ENCODE results near the gene TOR1AIP1. TPM values are rescaled to one million over a fixed set of nuclear protein-coding genes. Genes with fewer than 3 reads are reported as not detected.

The TOR1AIP1 gene
- total and polyA plus RNA-seq, 7 donors: 15.5 to 59.6 (median 35.1) TPM

- 2 to 4% (median 3%) methylated on average over 19 of the region's 19 CpGs for WGBS, 3 donors
- peak overlapping the region; percentile 99 for H3K27ac ChIP-seq
- peak overlapping the region; percentile 97 for H3K4me3 ChIP-seq
- TF ChIP-seq CTCF (IDR thresholded peaks at IDR 0.05): peak; percentile 21
- H3K9me3 ChIP-seq: no peaks in the 10 kb centered on the region
- DNase-seq (no peak), ATAC-seq (peak; percentile 37 to 59 (median 42))
- H3K27me3 ChIP-seq (ENCODE audit: insufficient read depth in 3 of 3, low read length in 2 of 3): no peaks in the 10 kb centered on the region
- peaks cover 24% of the 10 kb centered on the region for H3K4me1 ChIP-seq
- no peaks in the 10 kb centered on the region for H3K36me3 ChIP-seq (ENCODE audit: insufficient read depth in 1 of 2, low read depth in 1 of 2)
- intact Hi-C loops (cut with DNase I): loop anchor here (2.0 kb wide), 1 partner anchor 71 kb away; the partner anchor contains the start of gene TOR1AIP1 (in 2 of the 2)
Observed at GRCh38 chr1:179953974-179954492, 71.9 kb downstream of the TOR1AIP1 start.

GRCh38 chr1:179954493-179955286, 72.6 kb downstream of the TOR1AIP1 start, which contains the start of gene CEP350:
TSS of gene CEP350 (plus strand) at chr1:179954810. CDS start at chr1:179986182, 31,372 bp downstream.
- intact Hi-C loops (cut with DNase I): loop anchor here (2.0 kb wide), 1 partner anchor 72 kb away; the partner anchor contains the start of gene TOR1AIP1 (in 2 of the 2)
- Histone ChIP-seq H3K27ac (peak within 1 kb of the TSS; percentile 99), H3K4me1 (peaks cover 24% of the 10 kb centered on the region), H3K27me3 (ENCODE audit: insufficient read depth in 3 of 3, low read length in 2 of 3) (no peaks in the 10 kb centered on the region), H3K4me3 (peak within 1 kb of the TSS; percentile 97), H3K9me3 (no peaks in the 10 kb centered on the region), H3K36me3 (ENCODE audit: insufficient read depth in 1 of 2, low read depth in 1 of 2) (no peaks in the 10 kb centered on the region)
- no peak for TF ChIP-seq CTCF (IDR thresholded peaks at IDR 0.05)
- ATAC-seq: peak; percentile 94 to 98 (median 97)
- 0% methylated on average over 62 to 72 of the region's 72 CpGs for WGBS, 3 donors
- peak; percentile 98 to 99 for DNase-seq

GRCh38 chr1:179955287-179955680, 73.2 kb downstream of the TOR1AIP1 start:
- no peaks in the 10 kb centered on the region for H3K36me3 ChIP-seq (ENCODE audit: insufficient read depth in 1 of 2, low read depth in 1 of 2)
- intact Hi-C loops (cut with DNase I): loop anchor here (2.0 kb wide), 1 partner anchor 72 kb away; the partner anchor contains the start of gene TOR1AIP1 (in 2 of the 2)
- H3K27ac ChIP-seq: peak overlapping the region; percentile 99
- DNase-seq (no peak), ATAC-seq (peak; percentile 2 to 26 (median 22))
- whole genome bisulfite sequencing, 3 donors: 0 to 1% (median 1%) methylated on average over 10 of the region's 10 CpGs
- peaks cover 24% of the 10 kb centered on the region for H3K4me1 ChIP-seq
- peak overlapping the region; percentile 97 for H3K4me3 ChIP-seq
- H3K27me3 ChIP-seq (ENCODE audit: insufficient read depth in 3 of 3, low read length in 2 of 3): no peaks in the 10 kb centered on the region
- no peak for TF ChIP-seq CTCF (IDR thresholded peaks at IDR 0.05)
- H3K9me3 ChIP-seq: no peaks in the 10 kb centered on the region

GRCh38 chr1:179955731-179956130, 73.6 kb downstream of the TOR1AIP1 start:
- DNase-seq: no peak
- WGBS, 3 donors: 1 to 2% (median 1%) methylated on average over 3 of the region's 3 CpGs
- no peaks in the 10 kb centered on the region for H3K27me3 ChIP-seq (ENCODE audit: insufficient read depth in 3 of 3, low read length in 2 of 3)
- no peak for TF ChIP-seq CTCF (IDR thresholded peaks at IDR 0.05)
- H3K4me1 ChIP-seq: peaks cover 24% of the 10 kb centered on the region
- no peaks in the 10 kb centered on the region for H3K9me3 ChIP-seq
- ATAC-seq: no peak
- intact Hi-C loops (cut with DNase I): loop anchor here (2.0 kb wide), 1 partner anchor 73 kb away; the partner anchor contains the start of gene TOR1AIP1 (in 2 of the 2)
- peak overlapping the region; percentile 97 for H3K4me3 ChIP-seq
- H3K27ac ChIP-seq: peak overlapping the region; percentile 99
- no peaks in the 10 kb centered on the region for H3K36me3 ChIP-seq (ENCODE audit: insufficient read depth in 1 of 2, low read depth in 1 of 2)
